ENCODE measurements around the gene RHOBTB1.

RHOBTB1 gene

GRCh38 chr10:60911715-60912114 lies 32.3 kb downstream of the RHOBTB1 start:
- H3K27me3 ChIP-seq (ENCODE audit: control insufficient read depth, low read length) = no peaks in the 10 kb centered on the region
- no peaks in the 10 kb centered on the region for H3K36me3 ChIP-seq (ENCODE audit: control insufficient read depth, low read length)
- H3K4me1 ChIP-seq (ENCODE audit: control insufficient read depth, low read length) = no peaks in the 10 kb centered on the region
- no peaks in the 10 kb centered on the region for H3F3A ChIP-seq (ENCODE audit: control insufficient read depth, insufficient read depth)
- no peaks in the 10 kb centered on the region for H3K9me3 ChIP-seq (ENCODE audit: control insufficient read depth, insufficient read depth, low read length)
- H3K27ac ChIP-seq (ENCODE audit: low read depth, low read length) = no peak overlapping the region
- no peaks in the 10 kb centered on the region for H4K20me1 ChIP-seq (ENCODE audit: control insufficient read depth, insufficient read depth, low read depth, low read length)
- H3K9me2 ChIP-seq (replicated peaks; ENCODE audit: control insufficient read depth, low read length) = no peaks in the 10 kb centered on the region
- no peak overlapping the region for H3K4me3 ChIP-seq (ENCODE audit: low read length)
- H3K4me2 ChIP-seq (ENCODE audit: low read length) = no peak overlapping the region
- no peak for TF ChIP-seq EZH2phosphoT487 (IDR thresholded peaks at IDR 0.05; ENCODE audit: borderline replicate concordance, low read length)
- TF ChIP-seq, protein P1, sequence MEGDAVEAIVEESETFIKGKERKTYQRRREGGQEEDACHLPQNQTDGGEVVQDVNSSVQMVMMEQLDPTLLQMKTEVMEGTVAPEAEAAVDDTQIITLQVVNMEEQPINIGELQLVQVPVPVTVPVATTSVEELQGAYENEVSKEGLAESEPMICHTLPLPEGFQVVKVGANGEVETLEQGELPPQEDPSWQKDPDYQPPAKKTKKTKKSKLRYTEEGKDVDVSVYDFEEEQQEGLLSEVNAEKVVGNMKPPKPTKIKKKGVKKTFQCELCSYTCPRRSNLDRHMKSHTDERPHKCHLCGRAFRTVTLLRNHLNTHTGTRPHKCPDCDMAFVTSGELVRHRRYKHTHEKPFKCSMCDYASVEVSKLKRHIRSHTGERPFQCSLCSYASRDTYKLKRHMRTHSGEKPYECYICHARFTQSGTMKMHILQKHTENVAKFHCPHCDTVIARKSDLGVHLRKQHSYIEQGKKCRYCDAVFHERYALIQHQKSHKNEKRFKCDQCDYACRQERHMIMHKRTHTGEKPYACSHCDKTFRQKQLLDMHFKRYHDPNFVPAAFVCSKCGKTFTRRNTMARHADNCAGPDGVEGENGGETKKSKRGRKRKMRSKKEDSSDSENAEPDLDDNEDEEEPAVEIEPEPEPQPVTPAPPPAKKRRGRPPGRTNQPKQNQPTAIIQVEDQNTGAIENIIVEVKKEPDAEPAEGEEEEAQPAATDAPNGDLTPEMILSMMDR (IDR thresholded peaks at IDR 0.05; ENCODE audit: low read depth, low read length, poor library complexity, severe bottlenecking) = no peak
- no peaks in the 10 kb centered on the region for H3K79me2 ChIP-seq (ENCODE audit: control insufficient read depth, low read length)

DNA sequence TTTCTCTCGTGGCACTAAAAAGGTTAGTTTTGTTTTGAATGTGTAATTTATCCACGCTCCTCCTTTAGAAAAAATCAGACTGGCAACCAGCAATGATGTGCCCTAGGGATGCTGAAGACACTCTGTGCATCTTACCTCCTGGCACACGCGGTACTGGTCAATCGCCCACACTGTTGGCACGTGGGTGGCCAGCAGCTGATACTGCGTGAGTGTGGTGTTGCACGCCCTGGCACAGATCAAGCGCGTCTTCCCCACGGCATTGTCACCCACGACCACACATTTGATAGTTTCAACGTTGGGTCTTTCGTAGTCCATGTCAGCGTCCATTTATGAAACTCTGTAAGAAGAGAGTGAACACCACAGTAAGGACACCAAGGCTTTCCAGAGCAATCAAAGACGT lies 32.8 kb downstream of the RHOBTB1 start:
- no peaks in the 10 kb centered on the region for H3F3A ChIP-seq (ENCODE audit: control insufficient read depth, insufficient read depth)
- no peak overlapping the region for H3K4me3 ChIP-seq (ENCODE audit: low read length)
- H3K4me1 ChIP-seq (ENCODE audit: control insufficient read depth, low read length) = no peaks in the 10 kb centered on the region
- H4K20me1 ChIP-seq (ENCODE audit: control insufficient read depth, insufficient read depth, low read depth, low read length) = no peaks in the 10 kb centered on the region
- no peak overlapping the region for H3K4me2 ChIP-seq (ENCODE audit: low read length)
- H3K79me2 ChIP-seq (ENCODE audit: control insufficient read depth, low read length) = no peaks in the 10 kb centered on the region
- no peaks in the 10 kb centered on the region for H3K9me3 ChIP-seq (ENCODE audit: control insufficient read depth, insufficient read depth, low read length)
- H3K36me3 ChIP-seq (ENCODE audit: control insufficient read depth, low read length) = no peaks in the 10 kb centered on the region
- TF ChIP-seq, protein P1 (IDR thresholded peaks at IDR 0.05; ENCODE audit: low read depth, low read length, poor library complexity, severe bottlenecking) = no peak
- no peak for TF ChIP-seq EZH2phosphoT487 (IDR thresholded peaks at IDR 0.05; ENCODE audit: borderline replicate concordance, low read length)
- H3K27me3 ChIP-seq (ENCODE audit: control insufficient read depth, low read length) = no peaks in the 10 kb centered on the region
- no peak overlapping the region for H3K27ac ChIP-seq (ENCODE audit: low read depth, low read length)
- no peaks in the 10 kb centered on the region for H3K9me2 ChIP-seq (replicated peaks; ENCODE audit: control insufficient read depth, low read length)

DNA sequence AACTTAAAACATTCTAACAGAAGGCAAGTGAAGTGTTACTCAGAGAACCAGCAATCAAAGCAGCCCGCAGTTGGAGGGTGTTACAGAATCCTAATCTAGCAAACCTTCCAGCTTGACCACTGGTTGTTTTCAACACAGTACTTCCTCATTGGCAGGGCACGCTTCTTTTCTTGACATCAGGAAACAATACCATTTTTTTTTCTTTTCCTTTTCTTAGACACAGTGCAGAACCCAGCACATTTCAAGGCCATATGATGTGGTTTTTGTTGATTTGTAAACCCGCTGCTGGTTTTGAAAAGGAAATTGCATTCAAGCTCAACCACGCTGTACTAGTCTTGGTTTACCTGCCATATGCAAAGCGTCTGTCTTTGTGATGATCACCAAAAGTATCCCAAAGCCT lies 33.4 kb downstream of the RHOBTB1 start:
- Histone ChIP-seq H3K4me3 (ENCODE audit: low read length) (no peak overlapping the region), H3F3A (ENCODE audit: control insufficient read depth, insufficient read depth) (no peaks in the 10 kb centered on the region), H3K9me3 (ENCODE audit: control insufficient read depth, insufficient read depth, low read length) (no peaks in the 10 kb centered on the region), H4K20me1 (ENCODE audit: control insufficient read depth, insufficient read depth, low read depth, low read length) (no peaks in the 10 kb centered on the region), H3K27me3 (ENCODE audit: control insufficient read depth, low read length) (no peaks in the 10 kb centered on the region), H3K9me2 (replicated peaks; ENCODE audit: control insufficient read depth, low read length) (no peaks in the 10 kb centered on the region), H3K4me1 (ENCODE audit: control insufficient read depth, low read length) (no peaks in the 10 kb centered on the region), H3K36me3 (ENCODE audit: control insufficient read depth, low read length) (no peaks in the 10 kb centered on the region), H3K4me2 (ENCODE audit: low read length) (no peak overlapping the region), H3K27ac (ENCODE audit: low read depth, low read length) (no peak overlapping the region), H3K79me2 (ENCODE audit: control insufficient read depth, low read length) (no peaks in the 10 kb centered on the region)
- no peak for TF ChIP-seq EZH2phosphoT487 (IDR thresholded peaks at IDR 0.05; ENCODE audit: borderline replicate concordance, low read length)
- TF ChIP-seq, protein P1 (IDR thresholded peaks at IDR 0.05; ENCODE audit: low read depth, low read length, poor library complexity, severe bottlenecking) = no peak

GRCh38 chr10:60908896-60909295 lies 35.1 kb downstream of the RHOBTB1 start:
- H4K20me1 ChIP-seq (ENCODE audit: control insufficient read depth, insufficient read depth, low read depth, low read length) = no peaks in the 10 kb centered on the region
- TF ChIP-seq, protein P1 (IDR thresholded peaks at IDR 0.05; ENCODE audit: low read depth, low read length, poor library complexity, severe bottlenecking) = no peak
- no peak for TF ChIP-seq EZH2phosphoT487 (IDR thresholded peaks at IDR 0.05; ENCODE audit: borderline replicate concordance, low read length)

More at GRCh38 chr10:60908896-60909295, 35.1 kb downstream of the RHOBTB1 start:
- no peaks in the 10 kb centered on the region for H3K4me1 ChIP-seq (ENCODE audit: control insufficient read depth, low read length)
- H3K9me2 ChIP-seq (replicated peaks; ENCODE audit: control insufficient read depth, low read length) = no peaks in the 10 kb centered on the region
- no peak overlapping the region for H3K27ac ChIP-seq (ENCODE audit: low read depth, low read length)
- no peaks in the 10 kb centered on the region for H3K36me3 ChIP-seq (ENCODE audit: control insufficient read depth, low read length)
- H3K9me3 ChIP-seq (ENCODE audit: control insufficient read depth, insufficient read depth, low read length) = no peaks in the 10 kb centered on the region
- H3K79me2 ChIP-seq (ENCODE audit: control insufficient read depth, low read length) = no peaks in the 10 kb centered on the region
- H3K4me3 ChIP-seq (ENCODE audit: low read length) = no peak overlapping the region
- H3K4me2 ChIP-seq (ENCODE audit: low read length) = no peak overlapping the region
- no peaks in the 10 kb centered on the region for H3K27me3 ChIP-seq (ENCODE audit: control insufficient read depth, low read length)
- H3F3A ChIP-seq (ENCODE audit: control insufficient read depth, insufficient read depth) = no peaks in the 10 kb centered on the region

Data from DOHH2 (cell line).